Activated CD8-positive, alpha-beta T cell treated with anti-CD3 and anti-CD28 coated beads for 36 hours (primary cell): ENCODE results near the gene NABP2. TPM values are rescaled to one million over a fixed set of nuclear protein-coding genes. Genes with fewer than 3 reads are reported as not detected.

ENCODE experiments used
- ATAC-seq: fragments of 200-7000 bp; cut with Tn5 transposase; one replicate; pipeline ENCODE4 v1.10.0; 2021; ENCODE audit warnings: mild to moderate bottlenecking, moderate library complexity
- CTCF ChIA-PET: fragments of 350-600 bp; sonication (Branson Sonifier 250); formaldehyde crosslinking; loops from one replicate; lab custom pipeline; 2021; ENCODE audit warnings: antibody characterized with exemption; lab: Charles Lee
- POLR2A ChIA-PET: fragments of 350-600 bp; sonication (Branson Sonifier 250); formaldehyde crosslinking; loops from one replicate; lab custom pipeline; 2021; ENCODE audit warnings: antibody characterized with exemption; lab: Charles Lee
- DNase-seq: peaks from one replicate; pipeline ENCODE4 v3.0.0-alpha.2; 2020
- H3K27ac Mint-ChIP-seq: one replicate; pipeline ENCODE4 v1.8.0; 2021; ENCODE audit warnings: mild to moderate bottlenecking, mixed read lengths
- H3K27me3 Mint-ChIP-seq: one replicate; pipeline ENCODE4 v1.8.0; 2021; ENCODE audit warnings: mixed read lengths
- H3K36me3 Mint-ChIP-seq: one replicate; pipeline ENCODE4 v1.8.0; 2021; ENCODE audit warnings: low read depth, mixed read lengths
- H3K4me1 Mint-ChIP-seq: one replicate; pipeline ENCODE4 v1.8.0; 2021; ENCODE audit warnings: low read depth, mixed read lengths
- H3K4me3 Mint-ChIP-seq: one replicate; pipeline ENCODE4 v1.8.0; 2021; ENCODE audit warnings: mild to moderate bottlenecking, moderate library complexity, mixed read lengths
- H3K9me3 Mint-ChIP-seq: one replicate; pipeline ENCODE4 v1.8.0; 2021; ENCODE audit warnings: mixed read lengths
- intact Hi-C: fragments of 100-400 bp; cut with micrococcal nuclease; formaldehyde crosslinking; loops from one replicate; pipeline ENCODE4 v1.10.0; 2022
- total RNA-seq, 2 experiments: library from RNA; stranded (reverse); gene quantifications; one replicate each; pipeline ENCODE4 v1.2.3, GENCODE V29; 2021
- TF ChIP-seq, protein P1 (sequence below): fragments of 200-600 bp; IDR thresholded peaks from one replicate; pipeline ENCODE4 v1.8.0; 2022; ENCODE audit warnings: antibody characterized with exemption, mild to moderate bottlenecking

NABP2 gene
- total RNA-seq, 2 experiments from 2014 or later, result 58.7 to 60.2 TPM

DNA sequence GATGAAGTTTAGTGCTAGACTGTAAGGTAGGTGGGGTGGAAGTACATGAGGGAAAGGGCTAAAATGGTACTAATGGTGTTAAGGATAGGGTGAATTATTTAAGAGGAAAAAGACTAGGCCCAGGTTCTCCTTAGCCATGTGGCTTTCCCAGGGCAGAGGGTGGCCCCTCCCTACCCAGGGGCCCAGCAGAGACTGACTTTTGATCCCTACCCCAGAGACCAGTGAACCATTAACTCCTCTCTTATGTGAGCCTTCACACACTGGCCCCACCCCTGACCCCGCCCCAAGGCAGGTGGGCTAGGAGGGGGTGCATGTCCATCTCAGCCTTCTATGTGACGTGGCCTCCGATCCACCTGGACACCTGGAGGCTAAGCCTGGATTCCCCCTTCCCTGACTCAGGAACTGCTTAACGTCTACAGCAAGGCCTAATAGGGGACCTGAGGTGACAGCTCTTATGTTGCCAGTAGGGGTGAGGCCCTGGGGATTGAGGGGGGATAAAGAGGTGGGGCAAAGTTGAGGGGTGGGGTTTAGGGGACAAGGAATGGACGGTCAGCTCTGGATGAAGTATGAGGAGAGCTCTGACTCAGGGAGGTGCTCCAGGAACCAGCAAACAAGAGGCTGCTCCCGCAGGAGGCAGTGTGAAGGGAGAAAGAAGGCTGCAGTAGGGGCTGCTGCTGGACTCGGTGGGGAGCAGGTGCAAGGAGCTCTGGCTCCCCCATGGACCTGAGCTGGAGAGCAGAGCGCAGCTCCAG lies 6.5 kb downstream of the NABP2 start:
- intact Hi-C loops, result no loop called here
- H3K4me1 Mint-ChIP-seq, result peaks cover 3% of the 10 kb centered on the region

DNA sequence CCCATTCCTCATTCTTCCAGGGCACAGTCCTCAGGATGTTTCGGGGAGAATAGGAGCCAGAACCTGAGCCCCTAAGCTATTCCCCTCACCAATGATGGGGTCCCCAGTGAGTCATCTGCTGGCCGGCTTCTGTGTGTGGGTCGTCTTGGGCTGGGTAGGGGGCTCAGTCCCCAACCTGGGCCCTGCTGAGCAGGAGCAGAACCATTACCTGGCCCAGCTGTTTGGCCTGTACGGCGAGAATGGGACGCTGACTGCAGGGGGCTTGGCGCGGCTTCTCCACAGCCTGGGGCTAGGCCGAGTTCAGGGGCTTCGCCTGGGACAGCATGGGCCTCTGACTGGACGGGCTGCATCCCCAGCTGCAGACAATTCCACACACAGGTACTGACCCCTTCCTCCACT lies 7.0 kb downstream of the NABP2 start:
- TF ChIP-seq, protein P1, sequence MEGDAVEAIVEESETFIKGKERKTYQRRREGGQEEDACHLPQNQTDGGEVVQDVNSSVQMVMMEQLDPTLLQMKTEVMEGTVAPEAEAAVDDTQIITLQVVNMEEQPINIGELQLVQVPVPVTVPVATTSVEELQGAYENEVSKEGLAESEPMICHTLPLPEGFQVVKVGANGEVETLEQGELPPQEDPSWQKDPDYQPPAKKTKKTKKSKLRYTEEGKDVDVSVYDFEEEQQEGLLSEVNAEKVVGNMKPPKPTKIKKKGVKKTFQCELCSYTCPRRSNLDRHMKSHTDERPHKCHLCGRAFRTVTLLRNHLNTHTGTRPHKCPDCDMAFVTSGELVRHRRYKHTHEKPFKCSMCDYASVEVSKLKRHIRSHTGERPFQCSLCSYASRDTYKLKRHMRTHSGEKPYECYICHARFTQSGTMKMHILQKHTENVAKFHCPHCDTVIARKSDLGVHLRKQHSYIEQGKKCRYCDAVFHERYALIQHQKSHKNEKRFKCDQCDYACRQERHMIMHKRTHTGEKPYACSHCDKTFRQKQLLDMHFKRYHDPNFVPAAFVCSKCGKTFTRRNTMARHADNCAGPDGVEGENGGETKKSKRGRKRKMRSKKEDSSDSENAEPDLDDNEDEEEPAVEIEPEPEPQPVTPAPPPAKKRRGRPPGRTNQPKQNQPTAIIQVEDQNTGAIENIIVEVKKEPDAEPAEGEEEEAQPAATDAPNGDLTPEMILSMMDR, result no peak
- intact Hi-C loops, result no loop called here
- H3K27me3 Mint-ChIP-seq, result no peaks in the 10 kb centered on the region
- CTCF ChIA-PET, result interaction anchor here (1.1 to 1.2 kb wide), 2 partner anchors 27 to 42 kb away, joined by 3 to 5 read pairs; partner anchors contain the start of genes ANKRD52 and SMARCC2
- no peak for ATAC-seq
- peaks cover 8% of the 10 kb centered on the region for H3K36me3 Mint-ChIP-seq
- peaks cover 2% of the 10 kb centered on the region for H3K4me1 Mint-ChIP-seq
- no peak for DNase-seq
- H3K9me3 Mint-ChIP-seq, result no peaks in the 10 kb centered on the region
- no peak overlapping the region for H3K4me3 Mint-ChIP-seq
- H3K27ac Mint-ChIP-seq, result no peak overlapping the region
- POLR2A ChIA-PET, result interaction anchor here (1.1 kb wide), 1 partner anchor 9 kb away, joined by 4 read pairs; no protein-coding TSS in a partner anchor

More for the DNA sequence above, 6.5 kb downstream of the NABP2 start:
- CTCF ChIA-PET, result interaction anchor here (1.1 to 1.2 kb wide), 2 partner anchors 27 to 42 kb away, joined by 3 to 5 read pairs; partner anchors contain the start of genes ANKRD52 and SMARCC2
- TF ChIP-seq, protein P1, result no peak
- H3K4me3 Mint-ChIP-seq, result no peak overlapping the region
- H3K27me3 Mint-ChIP-seq, result no peaks in the 10 kb centered on the region
- H3K27ac Mint-ChIP-seq, result no peak overlapping the region
- peaks cover 11% of the 10 kb centered on the region for H3K36me3 Mint-ChIP-seq
- no peaks in the 10 kb centered on the region for H3K9me3 Mint-ChIP-seq
- ATAC-seq (no peak), DNase-seq (no peak)
- POLR2A ChIA-PET, result interaction anchor here (1.1 kb wide), 1 partner anchor 8 kb away, joined by 4 read pairs; no protein-coding TSS in a partner anchor

DNA sequence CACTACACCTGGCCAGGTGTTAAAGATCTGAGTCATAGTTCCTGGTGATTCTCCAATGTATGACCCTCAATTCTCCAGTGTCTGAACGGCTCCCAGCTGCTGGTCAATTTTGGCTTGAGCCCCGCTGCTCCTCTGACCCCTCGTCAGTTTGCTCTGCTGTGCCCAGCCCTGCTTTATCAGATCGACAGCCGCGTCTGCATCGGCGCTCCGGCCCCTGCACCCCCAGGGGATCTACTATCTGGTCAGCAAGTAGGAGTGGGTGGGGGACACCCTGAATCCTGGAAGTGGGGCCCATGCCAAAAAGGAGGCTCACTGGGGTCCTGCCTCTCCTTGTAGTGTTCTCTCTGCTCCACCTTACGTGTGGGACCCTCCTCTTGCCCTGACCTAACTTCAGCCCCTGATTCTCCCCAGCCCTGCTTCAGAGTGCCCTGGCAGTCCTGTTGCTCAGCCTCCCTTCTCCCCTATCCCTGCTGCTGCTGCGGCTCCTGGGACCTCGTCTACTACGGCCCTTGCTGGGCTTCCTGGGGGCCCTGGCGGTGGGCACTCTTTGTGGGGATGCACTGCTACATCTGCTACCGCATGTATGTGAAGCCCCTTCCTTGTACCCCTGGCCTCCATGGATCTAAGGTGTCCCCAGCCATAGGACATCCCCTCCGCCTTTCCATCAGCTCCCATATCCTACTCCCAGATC lies 10.7 kb downstream of the NABP2 start:
- intact Hi-C loops, result no loop called here
- CTCF ChIA-PET, result interaction anchor here (1.0 to 2.0 kb wide), 5 partner anchors 13 to 43 kb away, joined by 3 to 6 read pairs (median 4); partner anchors contain the start of genes ANKRD52 and RNF41
- no peak for DNase-seq
- no peaks in the 10 kb centered on the region for H3K4me1 Mint-ChIP-seq
- H3K27ac Mint-ChIP-seq, result no peak overlapping the region
- POLR2A ChIA-PET, result no interaction called here
- no peak overlapping the region for H3K4me3 Mint-ChIP-seq
- H3K9me3 Mint-ChIP-seq, result no peaks in the 10 kb centered on the region
- H3K27me3 Mint-ChIP-seq, result no peaks in the 10 kb centered on the region
- H3K36me3 Mint-ChIP-seq, result no peaks in the 10 kb centered on the region
- TF ChIP-seq, protein P1, result no peak
- no peak for ATAC-seq

DNA sequence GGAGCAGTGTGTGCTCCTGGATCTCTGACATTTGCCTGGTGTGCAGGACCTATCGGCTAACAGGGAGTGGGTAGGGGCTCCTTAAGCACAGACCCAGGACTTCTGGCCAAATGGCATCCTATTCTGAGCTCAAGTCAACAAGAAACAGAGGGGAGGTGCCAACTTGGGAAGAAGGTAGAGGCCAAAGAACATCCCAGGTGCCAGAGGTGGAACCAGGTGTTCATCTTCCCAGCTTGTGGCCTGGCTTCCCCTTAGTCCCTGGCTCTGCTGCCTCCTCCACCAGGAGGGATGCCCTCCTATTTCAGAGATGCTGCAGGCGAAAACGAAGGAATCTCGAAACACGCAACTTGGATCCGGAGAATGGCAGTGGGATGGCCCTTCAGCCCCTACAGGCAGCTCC lies 11.9 kb downstream of the NABP2 start:
- no peak overlapping the region for H3K4me3 Mint-ChIP-seq
- ChIA-PET CTCF (no interaction called here), POLR2A (interaction anchor here (0.7 to 1.6 kb wide), 2 partner anchors 14 to 34 kb away, joined by 3 to 5 read pairs; partner anchors contain the start of gene RNF41)
- DNase-seq (no peak), ATAC-seq (no peak)
- intact Hi-C loops, result no loop called here
- H3K4me1 Mint-ChIP-seq, result no peaks in the 10 kb centered on the region
- H3K9me3 Mint-ChIP-seq, result no peaks in the 10 kb centered on the region
- no peaks in the 10 kb centered on the region for H3K36me3 Mint-ChIP-seq
- TF ChIP-seq, protein P1, result no peak
- H3K27ac Mint-ChIP-seq, result no peak overlapping the region
- no peaks in the 10 kb centered on the region for H3K27me3 Mint-ChIP-seq
